Activated B cell treated with CpG ODN at 0.5 μM for 24 hours (primary cell): ENCODE data around the gene ATP9A. TPM values are rescaled to one million over a fixed set of nuclear protein-coding genes. Genes with fewer than 3 reads are reported as not detected.

Experiments
- ATAC-seq: fragments of 200-7000 bp; cut with Tn5 transposase; one replicate; pipeline ENCODE4 v1.10.0; 2021; ENCODE audit warnings: low read depth, mild to moderate bottlenecking, moderate library complexity
- CTCF ChIA-PET: fragments of 350-600 bp; sonication (Branson Sonifier 250); formaldehyde crosslinking; loops from one replicate; lab custom pipeline; 2021; ENCODE audit warnings: antibody characterized with exemption; lab: Charles Lee
- POLR2A ChIA-PET: fragments of 350-600 bp; sonication (Branson Sonifier 250); formaldehyde crosslinking; loops from one replicate; lab custom pipeline; 2021; ENCODE audit warnings: antibody characterized with exemption; lab: Charles Lee
- DNase-seq: peaks from one replicate; pipeline ENCODE4 v3.0.0; 2022
- H3K27ac Mint-ChIP-seq: one replicate; pipeline ENCODE4 v1.8.0; 2020; ENCODE audit warnings: mixed read lengths
- H3K27me3 Mint-ChIP-seq: one replicate; pipeline ENCODE4 v1.8.0; 2021; ENCODE audit warnings: mixed read lengths
- H3K36me3 Mint-ChIP-seq: one replicate; pipeline ENCODE4 v1.8.0; 2021; ENCODE audit warnings: low read depth, mixed read lengths
- H3K4me1 Mint-ChIP-seq: one replicate; pipeline ENCODE4 v1.8.0; 2021; ENCODE audit warnings: mixed read lengths
- H3K4me3 Mint-ChIP-seq: one replicate; pipeline ENCODE4 v1.8.0; 2020; ENCODE audit warnings: mild to moderate bottlenecking, mixed read lengths
- H3K9me3 Mint-ChIP-seq: one replicate; pipeline ENCODE4 v1.8.0; 2020; ENCODE audit warnings: mixed read lengths
- CTCF ChIP-seq: fragments of 200-600 bp; IDR thresholded peaks from one replicate; pipeline ENCODE4 v1.8.0; 2022; ENCODE audit warnings: antibody characterized with exemption, mild to moderate bottlenecking
- intact Hi-C: fragments of 100-400 bp; cut with micrococcal nuclease; formaldehyde crosslinking; loops from one replicate; pipeline ENCODE4 v1.15.1; 2024
- total RNA-seq: library from RNA; stranded (reverse); gene quantifications from 2 replicates; pipeline ENCODE4 v1.2.3, GENCODE V29; 2022

The ATP9A gene
- total RNA-seq, 1 donor from 2014 or later: 0.07 TPM

GRCh38 chr20:51600950-51601349 lies 167.2 kb downstream of the ATP9A start:
- POLR2A ChIA-PET: no interaction called here
- peaks cover 2% of the 10 kb centered on the region for H3K4me1 Mint-ChIP-seq
- peaks cover 40% of the 10 kb centered on the region for H3K27me3 Mint-ChIP-seq
- CTCF ChIA-PET: interaction anchor here (0.8 to 1.6 kb wide), 2 partner anchors 228 to 614 kb away, joined by 3 to 5 read pairs; no protein-coding TSS in a partner anchor
- no peaks in the 10 kb centered on the region for H3K9me3 Mint-ChIP-seq
- no peak overlapping the region for H3K27ac Mint-ChIP-seq
- no peak for DNase-seq
- intact Hi-C loops: no loop called here
- no peaks in the 10 kb centered on the region for H3K36me3 Mint-ChIP-seq
- TF ChIP-seq CTCF: no peak
- no peak for ATAC-seq
- no peak overlapping the region for H3K4me3 Mint-ChIP-seq

GRCh38 chr20:51600016-51600420 lies 168.2 kb downstream of the ATP9A start:
- no peak for ATAC-seq
- intact Hi-C loops: no loop called here
- no peak overlapping the region for H3K27ac Mint-ChIP-seq
- DNase-seq: no peak
- H3K4me3 Mint-ChIP-seq: no peak overlapping the region
- ChIA-PET CTCF (no interaction called here), POLR2A (no interaction called here)
- no peak for TF ChIP-seq CTCF
- H3K27me3 Mint-ChIP-seq: peaks cover 41% of the 10 kb centered on the region
- peaks cover 11% of the 10 kb centered on the region for H3K4me1 Mint-ChIP-seq
- no peaks in the 10 kb centered on the region for H3K36me3 Mint-ChIP-seq
- H3K9me3 Mint-ChIP-seq: no peaks in the 10 kb centered on the region

- Mint-ChIP-seq H3K27me3 (peaks cover 35% of the 10 kb centered on the region), H3K27ac (no peak overlapping the region), H3K4me1 (peaks cover 21% of the 10 kb centered on the region), H3K4me3 (no peak overlapping the region), H3K9me3 (no peaks in the 10 kb centered on the region), H3K36me3 (no peaks in the 10 kb centered on the region)
- DNase-seq: no peak
- CTCF ChIA-PET: interaction anchor here (4.9 to 5.3 kb wide), 3 partner anchors 213 to 611 kb away, joined by 22 to 87 read pairs (median 83); no protein-coding TSS in a partner anchor
- POLR2A ChIA-PET: no interaction called here
- no peak for TF ChIP-seq CTCF
- no peak for ATAC-seq
- intact Hi-C loops: loop anchor here (5.0 kb wide), 1 partner anchor 71 kb away; no protein-coding TSS in a partner anchor
These were observed 169.6 kb downstream of the ATP9A start for GRCh38 chr20:51598556-51598955.

GRCh38 chr20:51597389-51598231 lies 170.6 kb downstream of the ATP9A start:
- ChIA-PET POLR2A (no interaction called here), CTCF (interaction anchor here (1.1 to 5.3 kb wide), 5 partner anchors 26 to 610 kb away, joined by 3 to 87 read pairs (median 22); no protein-coding TSS in a partner anchor)
- H3K27me3 Mint-ChIP-seq: peaks cover 40% of the 10 kb centered on the region
- TF ChIP-seq CTCF: no peak
- no peak overlapping the region for H3K27ac Mint-ChIP-seq
- DNase-seq (no peak), ATAC-seq (no peak)
- H3K4me1 Mint-ChIP-seq: peaks cover 21% of the 10 kb centered on the region
- H3K9me3 Mint-ChIP-seq: no peaks in the 10 kb centered on the region
- no peak overlapping the region for H3K4me3 Mint-ChIP-seq
- no peaks in the 10 kb centered on the region for H3K36me3 Mint-ChIP-seq
- intact Hi-C loops: loop anchor here (5.0 kb wide), 1 partner anchor 70 kb away; no protein-coding TSS in a partner anchor
